WTC11 (cell line): ENCODE data around the gene EVI2A. TPM values are rescaled to one million over a fixed set of nuclear protein-coding genes. Genes with fewer than 3 reads are reported as not detected.

Experiments
- ATAC-seq: fragments of 200-7000 bp; cut with Tn5 transposase; 2 replicates; pipeline ENCODE4 v1.10.0; 2021; ENCODE audit warnings: mild to moderate bottlenecking, moderate library complexity
- CTCF ChIA-PET: fragments of 300-600 bp; sonication (Branson Sonifier 250); formaldehyde crosslinking; loops from one replicate; lab custom pipeline; 2021; ENCODE audit warnings: antibody characterized with exemption; lab: Charles Lee
- POLR2A ChIA-PET: fragments of 350-600 bp; sonication (Branson Sonifier 250); formaldehyde crosslinking; loops from one replicate; lab custom pipeline; 2021; ENCODE audit warnings: antibody characterized with exemption; lab: Charles Lee
- DNase-seq: peaks from one replicate; pipeline ENCODE4 v3.0.0; 2021; ENCODE audit warnings: low spot score
- H3K27ac Mint-ChIP-seq: 2 replicates; pipeline ENCODE4 v1.8.0; 2021; ENCODE audit warnings: mixed read lengths
- H3K27me3 Mint-ChIP-seq: 2 replicates; pipeline ENCODE4 v1.8.0; 2021; ENCODE audit warnings: low read depth, mild to moderate bottlenecking, moderate library complexity, mixed read lengths
- H3K36me3 Mint-ChIP-seq: 2 replicates; pipeline ENCODE4 v1.8.0; 2021; ENCODE audit warnings: mixed read lengths
- H3K4me1 Mint-ChIP-seq: 2 replicates; pipeline ENCODE4 v1.8.0; 2022; ENCODE audit warnings: mixed read lengths
- H3K4me3 Mint-ChIP-seq: 2 replicates; pipeline ENCODE4 v1.8.0; 2021; ENCODE audit warnings: mild to moderate bottlenecking, moderate library complexity, mixed read lengths
- H3K9me3 Mint-ChIP-seq: 2 replicates; pipeline ENCODE4 v1.8.0; 2021; ENCODE audit warnings: mixed read lengths
- CBFB ChIP-seq: sonication (generic); formaldehyde crosslinking; IDR thresholded peaks from 2 replicates; pipeline ENCODE4 v1.8.1; 2022; ENCODE audit warnings: mild to moderate bottlenecking, low read depth, missing genetic modification reagents
- EMX1 ChIP-seq: fragments of 250-450 bp; sonication (Bioruptor Pico); IDR thresholded peaks from 2 replicates; pipeline ENCODE4 v1.8.0; 2021; ENCODE audit warnings: mild to moderate bottlenecking
- ESRRA ChIP-seq: sonication (generic); formaldehyde crosslinking; IDR thresholded peaks from 2 replicates; pipeline ENCODE4 v1.8.1; 2022; ENCODE audit warnings: mild to moderate bottlenecking, missing genetic modification reagents, borderline replicate concordance
- FOXK1 ChIP-seq: sonication (generic); formaldehyde crosslinking; IDR thresholded peaks from 2 replicates; pipeline ENCODE4 v1.8.0; 2022; ENCODE audit warnings: mild to moderate bottlenecking, moderate library complexity, missing genetic modification reagents
- IRF2 ChIP-seq: sonication (generic); formaldehyde crosslinking; IDR thresholded peaks from 2 replicates; pipeline ENCODE4 v1.8.0; 2022; ENCODE audit warnings: low read depth, missing genetic modification reagents, borderline replicate concordance
- MAX ChIP-seq: sonication (generic); formaldehyde crosslinking; IDR thresholded peaks from 2 replicates; pipeline ENCODE4 v1.8.0; 2022; ENCODE audit warnings: mild to moderate bottlenecking, missing genetic modification reagents
- NFYB ChIP-seq: sonication (generic); formaldehyde crosslinking; conservative IDR thresholded peaks from 2 replicates; pipeline ENCODE4 v1.8.0; 2022; ENCODE audit warnings: low read depth, missing genetic modification reagents
- OVOL2 ChIP-seq: fragments of 250-450 bp; sonication (Bioruptor Pico); IDR thresholded peaks from 2 replicates; pipeline ENCODE4 v1.9.0; 2021; ENCODE audit warnings: mild to moderate bottlenecking, borderline replicate concordance
- PREB ChIP-seq: sonication (generic); formaldehyde crosslinking; IDR thresholded peaks from 2 replicates; pipeline ENCODE4 v1.8.1; 2022; ENCODE audit warnings: mild to moderate bottlenecking, missing genetic modification reagents, moderate library complexity, borderline replicate concordance
- RELA ChIP-seq: sonication (generic); formaldehyde crosslinking; IDR thresholded peaks from 2 replicates; pipeline ENCODE4 v1.8.1; 2022; ENCODE audit warnings: missing genetic modification reagents, mild to moderate bottlenecking, borderline replicate concordance
- SMAD3 ChIP-seq: sonication (generic); formaldehyde crosslinking; IDR thresholded peaks from 2 replicates; pipeline ENCODE4 v1.8.0; 2022; ENCODE audit warnings: missing genetic modification reagents, mild to moderate bottlenecking, borderline replicate concordance
- SOX15 ChIP-seq: fragments of 250-450 bp; sonication (Bioruptor Pico); IDR thresholded peaks from 2 replicates; pipeline ENCODE4 v1.9.0; 2021; ENCODE audit warnings: mild to moderate bottlenecking
- TCF7 ChIP-seq: sonication (generic); formaldehyde crosslinking; IDR thresholded peaks from 2 replicates; pipeline ENCODE4 v1.8.0; 2022; ENCODE audit warnings: mild to moderate bottlenecking, low read depth, missing genetic modification reagents, moderate library complexity
- TEAD4 ChIP-seq: sonication (generic); formaldehyde crosslinking; IDR thresholded peaks from 2 replicates; pipeline ENCODE4 v1.8.0; 2022; ENCODE audit warnings: mild to moderate bottlenecking, missing genetic modification reagents
- USF2 ChIP-seq: sonication (generic); formaldehyde crosslinking; IDR thresholded peaks from 2 replicates; pipeline ENCODE4 v1.8.1; 2023; ENCODE audit warnings: mild to moderate bottlenecking, missing genetic modification reagents, moderate library complexity
- ZBTB21 ChIP-seq: sonication (generic); formaldehyde crosslinking; IDR thresholded peaks from 2 replicates; pipeline ENCODE4 v1.8.1; 2023; ENCODE audit warnings: mild to moderate bottlenecking, missing genetic modification reagents, borderline replicate concordance
- ZNF232 ChIP-seq: sonication (generic); formaldehyde crosslinking; IDR thresholded peaks from 2 replicates; pipeline ENCODE4 v1.8.0; 2022; ENCODE audit warnings: mild to moderate bottlenecking, missing genetic modification reagents
- ZNF317 ChIP-seq: sonication (generic); formaldehyde crosslinking; IDR thresholded peaks from 2 replicates; pipeline ENCODE4 v1.8.1; 2023; ENCODE audit warnings: low read depth, mild to moderate bottlenecking, moderate library complexity, missing genetic modification reagents, borderline replicate concordance
- ZNF423 ChIP-seq: fragments of 250-450 bp; sonication (Bioruptor Pico); IDR thresholded peaks from 2 replicates; pipeline ENCODE4 v2.1.2; 2022; ENCODE audit warnings: mild to moderate bottlenecking, moderate library complexity
- ZNF425 ChIP-seq: fragments of 250-450 bp; sonication (Bioruptor Pico); conservative IDR thresholded peaks from 2 replicates; pipeline ENCODE4 v1.9.0; 2021; ENCODE audit warnings: mild to moderate bottlenecking
- total RNA-seq: library from RNA; stranded (reverse); gene quantifications from 3 replicates; pipeline ENCODE4 v1.2.3, GENCODE V29; 2021
- TF ChIP-seq, protein P1 (sequence below): sonication (generic); formaldehyde crosslinking; IDR thresholded peaks from 2 replicates; pipeline ENCODE4 v1.8.1; 2022; ENCODE audit warnings: missing genetic modification reagents, borderline replicate concordance
- TF ChIP-seq, protein P2 (sequence below): sonication (generic); formaldehyde crosslinking; IDR thresholded peaks from 2 replicates; pipeline ENCODE4 v1.8.0; 2022; ENCODE audit warnings: mild to moderate bottlenecking, missing genetic modification reagents

The EVI2A gene
- total RNA-seq, 1 experiment from 2014 or later, result 0.15 TPM

DNA sequence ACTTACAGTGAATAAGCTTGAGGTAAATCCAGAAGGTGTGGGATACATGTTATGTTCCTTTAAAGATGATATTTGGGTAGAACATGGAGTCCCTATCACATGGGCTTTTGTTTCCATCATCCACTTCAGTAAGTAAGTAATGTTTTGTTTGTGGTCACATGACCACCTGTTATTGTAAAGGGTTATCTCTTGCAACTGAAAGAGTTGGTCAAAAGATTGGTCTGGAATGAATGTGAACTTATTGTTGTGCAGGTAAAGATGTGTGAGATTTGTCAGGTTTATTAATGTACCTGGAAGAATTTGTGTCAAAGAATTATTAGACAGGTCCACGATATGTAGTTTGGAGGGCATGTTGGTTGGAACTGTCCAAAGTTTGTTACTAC lies 25.9 kb downstream of the EVI2A start:
- H3K9me3 Mint-ChIP-seq, result no peaks in the 10 kb centered on the region
- ATAC-seq, result no peak
- ChIA-PET POLR2A (no interaction called here), CTCF (no interaction called here)
- H3K36me3 Mint-ChIP-seq, result no peaks in the 10 kb centered on the region
- H3K27ac Mint-ChIP-seq, result no peak overlapping the region
- no peaks in the 10 kb centered on the region for H3K27me3 Mint-ChIP-seq
- TF ChIP-seq ZBTB21 (CRISPR knock-in tag), result no peak
- TF ChIP-seq USF2 (CRISPR knock-in tag), result no peak
- no peak for TF ChIP-seq FOXK1 (CRISPR knock-in tag)
- TF ChIP-seq CBFB (CRISPR knock-in tag), result no peak
- TF ChIP-seq EMX1, result no peak
- TF ChIP-seq PREB, result no peak
- TF ChIP-seq, protein P1, sequence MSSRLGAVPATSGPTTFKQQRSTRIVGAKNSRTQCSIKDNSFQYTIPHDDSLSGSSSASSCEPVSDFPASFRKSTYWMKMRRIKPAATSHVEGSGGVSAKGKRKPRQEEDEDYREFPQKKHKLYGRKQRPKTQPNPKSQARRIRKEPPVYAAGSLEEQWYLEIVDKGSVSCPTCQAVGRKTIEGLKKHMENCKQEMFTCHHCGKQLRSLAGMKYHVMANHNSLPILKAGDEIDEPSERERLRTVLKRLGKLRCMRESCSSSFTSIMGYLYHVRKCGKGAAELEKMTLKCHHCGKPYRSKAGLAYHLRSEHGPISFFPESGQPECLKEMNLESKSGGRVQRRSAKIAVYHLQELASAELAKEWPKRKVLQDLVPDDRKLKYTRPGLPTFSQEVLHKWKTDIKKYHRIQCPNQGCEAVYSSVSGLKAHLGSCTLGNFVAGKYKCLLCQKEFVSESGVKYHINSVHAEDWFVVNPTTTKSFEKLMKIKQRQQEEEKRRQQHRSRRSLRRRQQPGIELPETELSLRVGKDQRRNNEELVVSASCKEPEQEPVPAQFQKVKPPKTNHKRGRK (CRISPR knock-in tag), result no peak
- no peak for TF ChIP-seq ZNF317 (CRISPR knock-in tag)
- TF ChIP-seq, protein P2, sequence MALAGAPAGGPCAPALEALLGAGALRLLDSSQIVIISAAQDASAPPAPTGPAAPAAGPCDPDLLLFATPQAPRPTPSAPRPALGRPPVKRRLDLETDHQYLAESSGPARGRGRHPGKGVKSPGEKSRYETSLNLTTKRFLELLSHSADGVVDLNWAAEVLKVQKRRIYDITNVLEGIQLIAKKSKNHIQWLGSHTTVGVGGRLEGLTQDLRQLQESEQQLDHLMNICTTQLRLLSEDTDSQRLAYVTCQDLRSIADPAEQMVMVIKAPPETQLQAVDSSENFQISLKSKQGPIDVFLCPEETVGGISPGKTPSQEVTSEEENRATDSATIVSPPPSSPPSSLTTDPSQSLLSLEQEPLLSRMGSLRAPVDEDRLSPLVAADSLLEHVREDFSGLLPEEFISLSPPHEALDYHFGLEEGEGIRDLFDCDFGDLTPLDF (CRISPR knock-in tag), result no peak
- TF ChIP-seq NFYB (CRISPR knock-in tag), result no peak
- no peak for TF ChIP-seq ZNF425
- no peak for TF ChIP-seq MAX (CRISPR knock-in tag)
- no peak for TF ChIP-seq SOX15 (CRISPR knock-in tag)
- H3K4me3 Mint-ChIP-seq, result no peak overlapping the region
- H3K4me1 Mint-ChIP-seq, result peaks cover 12% of the 10 kb centered on the region
- DNase-seq, result no peak

GRCh38 chr17:31294820-31295488 lies 26.5 kb downstream of the EVI2A start:
- H3K36me3 Mint-ChIP-seq, result no peaks in the 10 kb centered on the region
- peaks cover 12% of the 10 kb centered on the region for H3K4me1 Mint-ChIP-seq
- H3K9me3 Mint-ChIP-seq, result no peaks in the 10 kb centered on the region
- H3K27ac Mint-ChIP-seq, result peak overlapping the region; percentile 66; the same call in 1 of the 2 replicates
- ChIA-PET CTCF (no interaction called here), POLR2A (no interaction called here)
- H3K4me3 Mint-ChIP-seq, result no peak overlapping the region
- ATAC-seq (no peak), DNase-seq (no peak)
- no peaks in the 10 kb centered on the region for H3K27me3 Mint-ChIP-seq
- TF ChIP-seq ZNF317 (CRISPR knock-in tag) (no peak), ZNF423 (CRISPR knock-in tag) (no peak), ZNF425 (no peak), TCF7 (CRISPR knock-in tag) (no peak), OVOL2 (CRISPR knock-in tag) (no peak), ZNF232 (CRISPR knock-in tag) (no peak), IRF2 (no peak), RELA (CRISPR knock-in tag) (no peak), ESRRA (CRISPR knock-in tag) (no peak), SMAD3 (CRISPR knock-in tag) (no peak), TEAD4 (CRISPR knock-in tag) (no peak)
